Stimulated activated CD8-positive, alpha-beta memory T cell treated with anti-CD3 and anti-CD28 coated beads, Interleukin-15, amount 100 ng/mL, for 4 hours (primary cell): ENCODE results near the gene CDSN.
"Not testable (repeated sequence)": the region's sequence is repeated elsewhere in the genome, so short reads cannot be mapped to it uniquely, and the experiment has no call there.

Source experiments
- DNase-seq, 2 donors: peaks; one replicate each; pipeline ENCODE4 v3.0.0-alpha.2; 2020; ENCODE audit warnings: low read depth in 2 of 2

The CDSN gene, protein sequence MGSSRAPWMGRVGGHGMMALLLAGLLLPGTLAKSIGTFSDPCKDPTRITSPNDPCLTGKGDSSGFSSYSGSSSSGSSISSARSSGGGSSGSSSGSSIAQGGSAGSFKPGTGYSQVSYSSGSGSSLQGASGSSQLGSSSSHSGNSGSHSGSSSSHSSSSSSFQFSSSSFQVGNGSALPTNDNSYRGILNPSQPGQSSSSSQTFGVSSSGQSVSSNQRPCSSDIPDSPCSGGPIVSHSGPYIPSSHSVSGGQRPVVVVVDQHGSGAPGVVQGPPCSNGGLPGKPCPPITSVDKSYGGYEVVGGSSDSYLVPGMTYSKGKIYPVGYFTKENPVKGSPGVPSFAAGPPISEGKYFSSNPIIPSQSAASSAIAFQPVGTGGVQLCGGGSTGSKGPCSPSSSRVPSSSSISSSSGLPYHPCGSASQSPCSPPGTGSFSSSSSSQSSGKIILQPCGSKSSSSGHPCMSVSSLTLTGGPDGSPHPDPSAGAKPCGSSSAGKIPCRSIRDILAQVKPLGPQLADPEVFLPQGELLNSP

DNA sequence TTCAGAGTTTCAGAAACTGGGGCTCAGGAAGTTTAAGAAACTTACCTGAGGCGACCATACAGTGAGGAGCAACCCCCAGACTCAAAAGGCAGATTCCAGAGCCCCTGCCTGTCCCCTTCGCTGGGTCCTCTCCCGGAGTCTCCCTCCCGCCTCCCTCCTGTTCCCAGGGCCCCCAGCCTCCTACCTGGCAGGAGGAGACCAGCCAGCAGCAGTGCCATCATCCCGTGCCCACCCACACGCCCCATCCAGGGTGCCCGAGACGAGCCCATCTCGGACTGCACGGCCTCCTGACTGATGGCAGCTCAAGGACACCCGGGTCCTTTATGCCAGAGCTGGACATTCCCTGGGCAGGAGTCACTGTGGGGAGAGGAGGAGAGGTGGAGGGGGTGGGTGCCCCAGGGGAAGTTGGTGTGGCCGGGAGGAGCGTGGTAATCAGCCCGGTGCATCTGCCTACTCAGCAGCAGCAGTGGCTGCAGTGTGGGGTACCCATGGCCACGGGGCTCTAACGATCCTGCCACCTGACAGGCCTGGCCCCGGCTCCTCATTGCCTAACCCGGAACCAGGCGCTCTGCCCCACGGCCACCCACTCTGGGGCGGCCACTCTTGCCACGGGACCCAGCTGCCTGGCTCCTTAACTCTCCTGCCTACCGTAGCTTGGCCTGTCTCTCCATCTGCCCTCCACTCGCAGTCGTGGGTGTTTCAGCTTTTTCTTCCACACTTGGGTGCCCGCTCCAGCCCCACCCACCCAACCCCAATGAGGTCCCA is at the start of gene CDSN:
Gene CDSN, minus strand, starts transcription at position 296 of the 765 bp plus-strand sequence. Its CDS starts 27 bp downstream, at position 269.
- no peak for DNase-seq

DNA sequence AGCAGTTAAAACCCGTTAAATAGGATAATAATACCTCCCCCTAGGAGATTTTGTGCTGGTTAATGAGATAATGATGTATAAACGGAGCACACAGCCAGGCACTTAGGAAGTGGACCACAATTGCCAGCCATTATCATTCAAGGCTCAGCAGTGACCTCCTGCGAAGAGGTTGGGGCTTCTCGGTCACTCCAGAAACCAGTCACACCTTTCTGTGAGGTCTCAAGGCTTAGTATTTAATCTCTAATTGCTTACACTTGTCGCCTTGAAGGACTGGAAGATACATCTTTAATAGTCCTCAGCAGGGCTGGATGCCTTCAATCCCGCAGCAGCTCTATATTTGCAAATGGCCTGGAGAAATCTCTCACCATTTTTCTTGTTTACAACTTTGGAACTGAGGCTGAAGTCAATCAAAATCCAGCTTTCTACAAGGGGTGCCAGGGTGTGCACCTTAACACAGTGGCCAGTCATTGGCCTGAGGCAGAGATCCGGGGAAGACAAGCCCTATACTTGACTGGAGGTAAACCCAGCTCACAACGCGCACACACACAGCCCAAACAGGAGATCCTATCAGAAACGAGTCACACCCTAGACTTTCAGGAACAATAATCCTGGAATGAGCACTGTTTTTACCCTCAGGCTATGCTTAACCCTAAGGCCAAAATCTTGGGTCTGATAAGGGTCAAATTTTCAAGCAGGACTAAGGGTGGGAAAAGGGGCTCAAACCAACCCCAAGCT is 49.0 kb upstream of the CDSN start:
- no peak for DNase-seq

DNA sequence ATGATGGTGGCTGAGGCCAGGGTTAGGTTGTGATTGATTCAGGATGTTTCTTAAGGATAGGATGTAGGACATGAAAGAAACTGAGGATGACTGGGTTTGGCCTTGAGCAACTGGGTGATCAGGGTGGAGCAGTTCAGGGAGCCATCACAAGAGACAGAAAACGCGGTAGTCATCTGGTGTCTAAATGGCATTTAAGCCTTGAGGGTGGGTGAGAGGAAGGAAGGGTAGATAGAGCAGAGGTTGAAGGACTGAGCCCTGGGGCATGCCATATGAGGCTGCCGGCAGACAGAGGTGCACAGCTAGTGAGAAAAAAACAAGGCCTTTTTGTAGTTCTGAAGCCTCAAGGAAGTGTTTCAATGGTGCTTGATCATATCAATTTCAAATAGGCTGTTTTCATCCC is 48.4 kb upstream of the CDSN start:
- DNase-seq, result no peak

DNA sequence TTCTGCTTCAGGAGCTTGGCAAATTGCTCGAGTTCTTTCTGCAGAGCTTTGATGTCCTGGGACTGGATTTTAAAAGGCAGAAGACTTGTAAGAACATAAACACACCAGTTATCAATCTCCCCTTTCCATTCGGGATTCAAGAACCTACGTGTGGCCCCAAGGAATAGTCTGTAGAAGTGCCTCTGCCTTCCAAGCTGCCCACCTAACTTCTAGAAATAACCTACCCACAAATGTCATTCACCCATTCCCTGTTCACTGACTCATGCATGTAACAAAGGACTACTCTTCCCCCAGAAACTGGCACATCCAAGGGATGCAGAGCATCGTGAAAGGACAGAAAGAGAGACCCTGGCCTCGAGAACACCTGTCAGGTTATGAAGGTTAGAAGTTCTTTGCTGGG is 45.7 kb upstream of the CDSN start:
- no peak for DNase-seq

DNA sequence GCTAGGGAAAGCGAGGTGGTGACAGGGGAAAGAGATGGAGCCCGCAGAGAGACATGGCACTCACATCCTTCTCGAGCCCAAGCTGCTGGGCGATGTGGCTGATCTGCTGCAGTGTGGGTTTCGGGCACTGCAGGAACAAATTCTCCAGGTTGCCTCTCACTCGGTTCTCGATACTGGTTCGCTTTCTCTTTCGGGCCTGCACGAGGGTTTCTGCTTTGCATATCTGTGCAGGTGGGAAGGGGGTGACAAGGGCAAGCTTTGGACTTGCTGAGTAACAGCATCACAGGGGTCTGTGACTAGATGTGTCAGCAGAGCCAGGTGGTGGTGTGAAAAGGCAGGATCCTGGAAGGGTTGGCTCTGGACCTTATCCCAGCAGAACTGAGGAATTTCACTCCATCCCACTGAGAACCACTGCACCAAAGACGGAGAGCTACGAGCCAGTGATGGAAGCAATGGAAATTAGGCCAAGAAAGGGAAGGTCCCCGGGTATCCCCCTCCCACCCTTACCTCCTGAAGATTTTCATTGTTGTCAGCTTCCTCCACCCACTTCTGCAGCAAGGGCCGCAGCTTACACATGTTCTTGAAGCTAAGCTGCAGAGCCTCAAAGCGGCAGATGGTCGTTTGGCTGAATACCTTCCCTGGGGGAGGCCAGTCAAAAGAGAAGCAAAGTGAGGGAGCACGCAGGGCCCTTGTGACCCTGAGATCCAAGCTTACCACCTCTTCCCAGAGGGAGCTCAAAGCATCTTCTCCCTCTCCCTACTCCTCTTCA is 45.0 kb upstream of the CDSN start:
- DNase-seq, result not testable (repeated sequence)

DNA sequence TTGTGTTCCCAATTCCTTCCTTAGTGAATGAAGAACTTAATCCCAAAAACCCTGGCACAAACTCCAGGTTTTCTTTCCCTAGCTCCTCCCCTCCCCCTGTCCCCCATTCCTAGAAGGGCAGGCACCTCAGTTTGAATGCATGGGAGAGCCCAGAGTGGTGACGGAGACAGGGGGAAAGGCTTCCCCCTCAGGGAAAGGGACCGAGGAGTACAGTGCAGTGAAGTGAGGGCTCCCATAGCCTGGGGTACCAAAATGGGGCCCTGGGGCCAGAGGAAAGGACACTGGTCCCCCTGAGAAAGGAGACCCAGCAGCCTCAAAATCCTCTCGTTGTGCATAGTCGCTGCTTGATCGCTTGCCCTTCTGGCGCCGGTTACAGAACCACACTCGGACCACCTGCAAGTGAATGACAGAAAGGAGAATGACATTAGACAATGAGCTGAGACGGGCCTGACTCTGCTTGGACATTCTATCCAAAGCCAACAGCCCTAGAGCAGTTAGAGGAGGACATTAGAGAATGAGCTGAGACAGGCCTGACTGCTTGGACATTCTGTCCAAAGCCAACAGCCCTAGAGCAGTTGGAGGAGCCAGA is 44.3 kb upstream of the CDSN start:
- DNase-seq, result not testable (repeated sequence)

DNA sequence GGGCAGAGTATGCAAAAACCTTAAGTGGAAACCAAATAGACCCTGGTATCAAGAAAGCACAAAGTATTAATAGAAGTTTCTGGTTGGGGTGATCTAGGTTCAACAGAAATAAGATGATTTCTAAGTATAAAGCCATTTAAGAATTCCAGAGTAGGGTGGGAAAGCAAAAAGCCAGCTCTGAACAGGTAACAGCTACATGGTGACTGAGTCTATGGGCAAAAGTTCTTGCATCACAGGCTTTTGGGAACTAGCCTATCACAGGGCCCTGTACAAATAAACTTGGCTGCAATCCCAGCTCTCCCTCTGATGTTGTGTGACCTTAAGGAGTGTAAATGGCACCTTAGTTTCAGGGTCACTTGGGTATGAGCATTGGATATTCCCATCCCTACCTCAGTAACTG is 43.7 kb upstream of the CDSN start:
- no peak for DNase-seq

DNA sequence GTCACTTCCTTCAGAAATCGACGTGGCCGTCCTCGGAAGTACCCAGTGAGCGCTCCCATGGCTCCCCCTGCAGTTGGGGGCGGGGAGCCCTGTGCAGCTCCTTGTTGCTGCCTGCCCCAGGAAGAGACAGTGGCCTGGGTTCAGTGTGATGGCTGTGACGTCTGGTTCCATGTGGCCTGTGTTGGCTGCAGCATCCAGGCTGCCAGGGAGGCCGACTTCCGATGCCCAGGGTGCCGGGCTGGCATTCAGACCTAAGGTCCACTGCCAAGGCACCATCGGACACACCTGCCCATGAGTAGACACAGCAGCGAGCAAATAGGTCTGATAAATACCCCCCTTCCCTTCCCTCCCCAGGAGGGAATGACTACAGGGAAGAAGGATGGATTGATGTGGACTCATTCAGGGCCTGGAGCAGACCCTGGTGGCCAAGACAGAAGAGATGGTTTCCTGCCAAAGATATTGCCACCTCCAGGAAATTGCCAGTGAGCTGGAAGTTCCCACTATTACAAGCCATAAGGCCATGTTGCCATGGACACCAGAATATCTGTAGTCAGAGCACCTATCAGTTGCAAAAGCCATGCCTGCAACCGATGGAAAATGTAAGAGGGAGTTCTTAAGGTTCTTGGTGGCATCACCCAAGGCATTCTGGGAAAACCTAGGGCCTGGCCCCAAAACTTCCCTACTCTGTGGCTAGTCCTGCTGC is 42.4 kb upstream of the CDSN start:
- no peak for DNase-seq

DNA sequence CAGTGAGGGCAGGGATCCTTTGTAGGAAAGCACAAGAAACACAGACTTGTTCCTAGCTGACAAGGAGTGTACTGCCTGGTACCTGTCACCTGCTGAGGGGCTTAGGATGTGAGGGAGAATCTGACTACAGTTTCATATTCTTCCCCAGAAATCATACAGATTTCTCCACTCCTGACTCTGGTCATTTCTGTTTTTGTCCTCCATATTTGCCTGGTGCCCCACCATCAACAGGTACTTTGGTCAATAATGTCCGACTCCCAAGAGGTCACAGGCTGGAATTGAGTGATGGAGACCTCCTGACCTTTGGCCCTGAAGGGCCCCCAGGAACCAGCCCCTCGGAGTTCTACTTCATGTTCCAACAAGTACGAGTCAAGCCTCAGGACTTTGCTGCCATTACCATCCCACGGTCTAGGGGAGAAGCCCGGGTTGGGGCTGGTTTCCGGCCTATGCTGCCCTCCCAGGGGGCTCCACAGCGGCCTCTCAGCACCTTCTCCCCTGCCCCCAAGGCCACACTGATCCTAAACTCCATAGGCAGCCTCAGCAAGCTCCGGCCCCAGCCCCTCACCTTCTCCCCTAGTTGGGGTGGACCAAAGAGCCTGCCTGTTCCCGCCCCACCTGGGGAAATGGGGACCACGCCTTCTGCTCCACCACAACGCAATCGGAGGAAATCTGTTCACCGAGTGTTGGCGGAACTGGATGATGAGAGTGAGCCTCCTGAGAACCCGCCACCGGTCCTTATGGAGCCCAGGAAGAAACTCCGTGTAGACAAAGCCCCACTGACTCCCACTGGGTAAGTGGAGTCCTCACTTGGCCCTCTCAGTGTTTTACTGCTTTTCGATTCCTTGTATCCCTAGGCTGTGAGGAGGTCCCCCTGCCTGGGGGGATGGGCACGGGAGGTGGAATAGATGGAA is 41.2 kb upstream of the CDSN start:
- DNase-seq, result no peak

DNA sequence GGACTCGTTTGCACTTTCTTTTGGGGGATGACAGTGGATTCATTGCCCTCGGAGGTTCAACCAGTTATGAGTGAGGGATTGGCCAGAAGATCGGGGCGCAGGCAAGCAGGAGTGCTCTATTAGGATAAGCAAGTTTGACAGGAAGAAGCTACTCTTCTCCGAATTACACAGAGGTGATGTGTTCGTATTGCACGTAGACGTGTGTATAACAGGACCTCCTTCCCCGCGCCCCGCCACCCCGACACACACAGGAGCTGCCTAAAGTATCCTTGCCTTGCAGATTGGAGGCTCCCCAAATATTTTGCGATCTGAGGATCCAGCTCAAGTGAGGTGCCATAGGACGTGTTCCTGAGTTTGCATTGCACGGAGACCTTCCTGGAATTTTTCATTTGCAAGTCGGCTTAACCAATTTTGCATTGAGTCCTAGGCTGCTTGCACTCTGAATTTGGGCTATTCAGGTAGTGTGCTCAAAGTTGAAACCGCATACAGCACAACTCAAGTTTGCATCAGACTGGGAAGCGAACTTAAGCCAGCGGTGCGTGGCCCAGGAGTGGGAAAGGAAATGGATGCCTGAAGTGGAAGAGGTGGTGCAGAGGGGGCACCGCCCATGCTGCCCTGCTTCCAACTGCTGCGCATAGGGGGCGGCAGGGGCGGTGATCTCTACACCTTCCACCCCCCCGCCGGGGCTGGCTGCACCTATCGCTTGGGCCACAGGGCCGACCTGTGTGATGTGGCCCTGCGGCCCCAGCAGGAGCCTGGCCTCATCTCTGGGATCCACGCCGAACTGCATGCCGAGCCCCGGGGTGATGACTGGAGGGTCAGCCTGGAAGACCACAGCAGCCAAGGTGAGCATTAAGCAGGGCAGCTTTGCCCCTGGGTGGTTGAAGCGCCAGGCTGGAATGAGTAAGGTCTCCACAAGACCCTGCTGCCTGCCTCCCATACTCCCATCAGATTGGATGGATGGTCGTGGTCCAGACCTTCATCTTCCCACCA is 38.9 kb upstream of the CDSN start:
- DNase-seq, result no peak

DNA sequence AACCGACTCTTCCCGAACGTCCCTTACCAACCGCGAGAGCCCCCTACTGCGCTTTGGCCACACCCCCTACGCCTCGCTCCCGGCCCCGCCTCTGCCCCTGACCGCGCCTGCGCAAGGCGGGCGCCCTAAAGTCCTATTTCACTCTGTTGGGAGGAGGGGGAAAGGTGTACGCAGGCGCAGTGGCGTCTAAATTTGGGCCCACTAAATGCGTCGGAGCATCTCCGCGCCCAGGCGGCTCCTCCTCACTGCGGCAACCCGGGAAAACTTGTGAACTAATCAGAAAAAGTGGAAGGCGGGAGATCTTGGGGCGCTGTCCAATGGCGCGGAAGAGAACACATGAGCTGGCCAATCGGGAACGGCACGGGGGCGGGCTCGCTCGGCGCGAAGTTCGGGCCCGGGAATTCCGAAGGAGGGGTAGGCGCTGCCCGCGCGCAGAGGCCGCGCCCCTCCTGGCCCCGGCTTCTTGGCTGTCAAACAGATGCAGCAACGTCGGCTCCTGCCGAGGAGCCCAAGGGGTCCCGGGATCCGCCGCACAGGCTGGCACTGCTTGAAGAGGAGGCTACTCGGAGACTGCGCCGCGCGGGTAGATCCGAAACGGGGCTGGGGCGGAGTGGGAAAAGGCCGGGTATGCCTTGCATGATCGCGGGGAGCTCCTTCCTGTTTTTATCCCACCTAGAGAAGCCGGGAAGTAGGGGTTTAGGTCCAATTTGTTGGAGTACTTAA is 38.1 kb upstream of the CDSN start, which contains the start of gene TCF19:
Gene TCF19, plus strand, starts transcription at position 450 of the 723 bp plus-strand sequence. CDS start 881 bp downstream, outside the sequence.
- DNase-seq, result peak; percentile 98 to 99

DNA sequence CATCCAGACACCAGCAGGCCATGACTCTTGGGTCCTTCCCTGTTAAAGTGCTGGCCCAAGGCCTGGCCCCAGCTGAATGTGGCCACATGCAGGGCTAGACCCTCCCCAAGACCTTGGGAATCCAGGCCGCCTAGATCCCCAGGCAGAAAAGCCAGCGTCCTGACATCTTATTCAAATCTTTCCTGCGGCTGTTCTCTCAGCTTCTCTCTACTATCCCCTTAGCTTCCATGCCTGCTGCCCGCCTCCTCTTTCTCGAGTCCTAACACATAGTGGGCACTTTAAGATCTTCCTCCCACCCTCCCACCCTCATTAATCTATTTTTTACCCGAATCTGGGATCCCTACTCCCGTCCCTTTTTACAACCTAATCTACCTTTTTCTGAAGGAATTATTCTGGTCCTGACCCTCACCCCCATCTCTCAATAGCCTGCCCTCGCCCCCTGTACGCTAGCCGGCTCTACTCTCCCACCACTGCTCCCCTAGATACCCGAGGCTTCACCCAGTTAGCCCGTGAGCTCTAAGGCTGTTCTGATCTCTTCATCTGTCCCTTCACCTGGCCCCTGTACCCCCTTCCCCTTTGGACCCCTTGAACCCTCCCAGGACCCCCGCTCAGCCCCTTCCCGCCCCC is 37.4 kb upstream of the CDSN start, which contains the start of gene CCHCR1:
Gene CCHCR1, minus strand, starts transcription at position 290 of the 627 bp plus-strand sequence. Its CDS starts 202 bp downstream, at position 88.
- DNase-seq, result no peak

DNA sequence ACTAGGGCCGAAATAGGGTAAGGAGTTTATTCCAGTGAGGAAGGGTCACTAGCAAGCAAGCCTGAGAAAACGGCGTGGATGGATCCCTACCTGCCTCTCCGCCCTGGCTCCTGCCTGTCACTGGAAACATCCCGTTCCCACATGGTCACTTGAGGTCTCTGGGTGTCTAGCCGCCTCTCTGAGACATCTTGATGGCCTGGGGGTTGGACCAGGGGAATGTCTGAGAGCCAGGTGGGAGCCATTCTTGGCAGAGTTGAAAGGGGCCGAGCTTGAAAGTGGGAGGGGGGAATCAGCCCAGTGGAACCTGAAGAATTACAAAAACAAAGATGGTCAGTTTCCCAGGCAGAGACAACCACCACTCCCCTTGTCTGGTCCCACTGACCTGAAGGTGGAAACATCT is 36.4 kb upstream of the CDSN start:
- DNase-seq, result no peak

DNA sequence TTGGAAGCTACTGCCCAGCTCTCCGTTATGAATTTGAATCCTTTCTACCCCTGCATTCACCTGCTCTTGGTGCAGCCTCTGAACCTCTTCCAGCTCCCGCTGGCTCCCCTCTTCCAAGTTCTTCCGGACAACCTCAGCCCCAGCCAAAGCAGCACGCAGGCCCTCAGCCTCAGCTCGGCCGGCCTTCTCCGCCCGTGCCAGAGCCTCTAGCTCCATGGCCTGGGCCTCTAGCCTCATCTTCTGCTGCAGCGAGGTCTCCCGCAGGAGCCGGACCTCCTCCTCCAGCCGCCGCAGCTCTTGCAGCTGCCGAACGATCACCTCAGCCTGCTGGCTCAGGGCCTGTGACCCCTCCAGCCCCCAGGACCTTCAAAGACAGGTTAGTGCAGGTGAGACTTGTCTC is 34.2 kb upstream of the CDSN start:
- no peak for DNase-seq

DNA sequence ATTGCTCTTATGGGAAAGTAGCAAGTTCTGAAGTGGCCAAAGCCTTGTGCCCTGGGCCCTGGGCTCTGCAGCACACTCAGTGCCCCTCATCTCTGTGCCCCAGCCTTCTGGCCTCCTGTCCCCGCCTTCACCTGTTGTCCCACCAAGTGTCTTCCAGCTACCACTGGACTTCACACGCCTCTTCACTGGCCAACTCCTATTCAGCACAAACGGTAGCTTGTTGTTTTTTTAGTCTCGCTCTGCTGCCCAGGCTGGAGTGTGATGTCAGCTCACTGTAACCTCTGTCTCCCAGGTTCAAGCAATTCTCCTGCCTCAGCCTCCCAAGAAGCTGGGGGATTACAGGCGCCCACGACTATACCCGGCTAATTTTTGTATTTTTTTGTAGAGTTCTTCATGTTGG is 32.5 kb upstream of the CDSN start:
- DNase-seq, result no peak

DNA sequence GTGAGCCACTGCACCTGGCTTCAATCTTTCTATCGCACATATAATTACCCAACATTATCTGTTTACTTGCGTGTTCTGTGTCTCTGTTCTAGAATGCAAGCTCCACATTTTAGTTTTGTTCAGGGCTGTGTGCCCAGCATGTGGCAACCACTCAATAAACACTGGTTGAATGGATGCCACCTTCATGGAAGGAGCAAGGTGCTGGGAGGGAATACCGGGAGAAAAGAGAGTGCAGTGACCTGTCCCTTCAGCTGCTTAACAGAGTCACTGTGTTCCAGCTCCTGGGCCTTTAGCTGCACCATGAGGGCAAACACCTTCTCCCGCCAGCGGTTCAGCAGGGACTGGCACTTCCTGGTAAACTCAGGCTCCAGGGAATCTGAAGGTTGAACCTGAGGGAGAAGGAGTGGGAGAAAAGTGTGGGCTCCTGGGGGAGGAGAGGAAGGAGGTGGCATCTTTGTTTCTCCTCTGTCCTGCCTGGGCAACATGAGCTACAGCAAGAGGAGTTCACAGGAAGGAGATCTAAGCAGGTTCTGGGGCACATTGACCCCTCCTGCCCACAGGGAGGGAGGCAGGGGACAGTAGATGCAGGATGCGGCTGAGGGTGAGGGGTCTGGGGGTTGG is 29.7 kb upstream of the CDSN start:
- DNase-seq, result no peak
